ENCODE results near the gene PRKAG2.

The PRKAG2 gene

DNA sequence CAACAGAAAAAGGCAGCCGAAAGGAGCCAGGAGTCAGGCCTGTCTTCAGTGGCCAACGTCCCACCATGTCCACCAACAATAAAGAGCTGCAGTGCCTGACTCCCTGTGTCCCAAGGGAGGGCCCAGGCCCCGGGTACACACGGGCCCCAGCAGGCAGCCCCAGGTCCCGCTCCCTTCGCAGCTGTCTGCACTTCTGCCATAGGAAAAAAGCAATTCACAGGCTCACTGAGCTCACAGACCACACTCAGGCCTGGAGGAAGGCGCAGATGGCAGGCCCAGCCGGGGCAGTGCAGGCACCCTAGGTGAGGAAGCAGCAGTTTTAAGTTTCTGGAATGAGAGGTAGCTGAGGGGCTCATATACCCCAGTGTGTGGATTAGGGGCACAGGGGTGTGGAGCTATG lies 100.5 kb downstream of the PRKAG2 start:
- in situ Hi-C loops (cut with HindIII; ENCODE audit: low pct_ligation_motif_present, low pct_unique_long_range_greater_than_20kb, low sequenced_read_pairs): no loop called here
- DNase-seq: no peak

DNA sequence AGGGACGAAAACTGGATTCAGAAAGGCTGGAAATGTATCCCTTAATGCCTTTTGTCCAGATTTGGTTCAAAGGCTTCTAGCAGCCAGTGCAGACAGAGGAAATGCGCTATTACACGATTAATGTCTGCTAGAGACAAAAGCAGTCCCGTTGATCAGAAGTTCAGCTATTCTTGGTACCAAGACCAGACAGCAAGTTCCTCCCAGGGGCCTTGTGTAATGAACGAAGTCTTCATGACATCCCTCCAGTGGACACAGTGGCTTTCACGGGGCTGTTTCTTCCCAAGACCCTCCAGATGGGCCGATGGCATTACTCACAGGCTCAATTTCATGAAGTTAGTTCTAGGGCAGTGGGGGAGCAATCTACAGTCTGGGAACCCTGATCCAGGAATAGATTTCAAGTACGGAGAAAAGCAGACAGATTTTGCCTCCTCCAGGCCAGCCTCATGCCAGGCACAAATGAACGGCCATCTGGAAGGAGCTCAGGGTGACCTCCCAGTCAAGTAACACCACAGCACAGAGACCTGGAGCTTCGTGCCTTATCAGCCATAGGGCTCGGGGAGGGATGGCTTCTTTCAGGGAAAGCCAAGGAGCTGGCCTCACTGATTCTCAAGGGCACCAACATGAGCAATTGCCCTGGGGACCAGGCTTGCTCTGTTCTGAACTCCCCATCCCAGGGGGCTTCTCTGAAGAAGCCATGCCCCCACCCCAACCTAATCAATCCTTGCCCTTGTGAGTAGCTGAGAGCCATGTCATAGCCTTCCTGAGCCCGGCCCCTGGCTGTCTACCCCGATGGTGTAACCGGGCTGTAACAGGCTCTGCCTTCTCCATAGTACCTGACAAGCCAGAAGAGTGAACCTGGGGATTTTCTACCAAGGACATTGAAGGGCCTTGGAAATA lies 101.1 kb downstream of the PRKAG2 start:
- in situ Hi-C loops (cut with HindIII; ENCODE audit: low pct_ligation_motif_present, low pct_unique_long_range_greater_than_20kb, low sequenced_read_pairs): no loop called here
- DNase-seq: no peak

DNA sequence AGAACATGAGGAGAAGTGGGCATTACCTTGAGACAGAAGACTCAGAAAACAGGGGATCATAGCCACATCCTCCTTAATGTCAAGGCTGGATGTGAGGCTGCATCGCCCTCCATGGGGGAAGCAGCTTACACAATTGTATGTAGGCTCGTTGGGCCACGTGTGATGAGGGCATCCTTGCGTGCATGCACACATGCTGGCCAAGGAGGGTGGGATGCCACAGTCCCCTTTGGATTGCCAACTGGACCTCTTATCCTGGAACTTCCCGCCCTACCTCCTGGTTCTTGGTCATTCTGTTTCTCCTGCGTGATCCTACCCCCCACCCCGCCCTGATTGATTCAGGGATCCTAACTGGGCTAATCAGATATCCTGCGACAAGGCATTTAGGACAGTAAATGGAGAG lies 102.0 kb downstream of the PRKAG2 start:
- in situ Hi-C loops (cut with HindIII; ENCODE audit: low pct_ligation_motif_present, low pct_unique_long_range_greater_than_20kb, low sequenced_read_pairs): no loop called here

DNA sequence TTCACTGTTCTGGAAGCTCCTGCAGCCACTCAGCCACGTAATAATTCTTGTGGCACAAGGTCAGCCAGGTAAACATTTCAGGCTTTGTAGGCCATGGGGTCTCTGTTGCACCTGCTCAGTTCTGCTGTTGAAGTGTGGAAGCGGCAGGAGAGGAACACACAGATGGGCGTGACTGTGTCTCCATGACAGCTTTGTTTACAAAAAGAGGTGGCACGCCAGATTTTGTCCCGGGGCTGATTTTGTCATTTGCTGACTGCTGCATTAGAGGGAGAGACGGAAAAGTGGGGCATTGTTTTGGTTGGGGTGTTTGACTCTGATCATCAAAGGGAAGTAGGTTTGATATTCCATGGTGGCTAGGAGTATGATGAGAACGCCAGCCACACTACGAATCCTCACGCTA lies 103.1 kb downstream of the PRKAG2 start:
- DNase-seq: no peak
- in situ Hi-C loops (cut with HindIII; ENCODE audit: low pct_ligation_motif_present, low pct_unique_long_range_greater_than_20kb, low sequenced_read_pairs): no loop called here

More for the DNA sequence above, 102.0 kb downstream of the PRKAG2 start:
- no peak for DNase-seq

DNA sequence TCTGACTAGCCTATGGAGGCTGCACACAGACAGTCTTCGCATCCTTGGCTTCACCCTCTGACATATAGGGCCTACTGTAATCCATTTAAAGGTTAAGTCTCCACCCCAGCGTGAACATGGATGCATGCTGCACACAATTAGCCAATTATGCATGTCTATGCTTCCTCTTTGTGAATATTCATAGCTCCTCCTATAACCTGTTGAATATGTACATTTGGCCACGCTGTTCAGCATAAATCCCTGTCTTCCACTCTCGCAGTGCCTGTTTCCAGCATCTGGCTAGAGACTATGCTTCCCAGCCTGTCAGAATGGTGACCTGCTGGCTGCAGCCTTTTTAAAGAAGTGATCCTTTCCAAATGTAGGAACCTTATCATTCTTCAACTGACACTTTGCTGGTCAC lies 106.7 kb downstream of the PRKAG2 start:
- DNase-seq: no peak
- in situ Hi-C loops (cut with HindIII; ENCODE audit: low pct_ligation_motif_present, low pct_unique_long_range_greater_than_20kb, low sequenced_read_pairs): no loop called here

DNA sequence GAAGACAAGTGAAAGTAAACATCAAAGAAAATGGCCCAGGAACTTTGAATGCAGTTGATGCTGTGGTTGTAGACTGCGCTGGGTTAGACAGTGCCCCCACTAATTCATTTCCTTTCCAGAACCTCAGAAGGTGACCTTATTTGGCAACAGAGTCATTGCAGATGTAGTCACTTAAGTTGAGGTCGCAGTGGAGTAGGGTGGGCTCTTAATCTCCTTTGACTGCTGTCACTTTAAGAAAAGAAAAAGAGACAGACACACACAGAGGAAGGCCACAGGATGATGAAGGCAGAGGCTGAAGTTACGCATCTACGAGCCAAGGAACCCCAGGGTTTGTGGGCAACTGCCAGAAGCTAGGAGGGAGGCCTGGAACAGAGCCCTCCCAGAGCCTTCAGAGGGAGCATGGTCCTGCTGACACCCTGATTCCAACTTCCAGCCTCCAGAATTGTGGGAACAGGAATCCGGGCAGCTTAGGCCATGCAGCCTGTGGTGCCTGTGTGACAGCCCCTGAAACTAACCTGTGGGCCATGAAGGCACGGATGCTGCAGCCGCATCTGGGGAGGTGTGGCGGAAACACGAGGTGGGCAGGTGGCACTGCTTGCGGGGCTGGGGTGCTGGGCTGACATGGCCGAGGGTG lies 107.6 kb downstream of the PRKAG2 start:
- DNase-seq: no peak
- in situ Hi-C loops (cut with HindIII; ENCODE audit: low pct_ligation_motif_present, low pct_unique_long_range_greater_than_20kb, low sequenced_read_pairs): no loop called here

DNA sequence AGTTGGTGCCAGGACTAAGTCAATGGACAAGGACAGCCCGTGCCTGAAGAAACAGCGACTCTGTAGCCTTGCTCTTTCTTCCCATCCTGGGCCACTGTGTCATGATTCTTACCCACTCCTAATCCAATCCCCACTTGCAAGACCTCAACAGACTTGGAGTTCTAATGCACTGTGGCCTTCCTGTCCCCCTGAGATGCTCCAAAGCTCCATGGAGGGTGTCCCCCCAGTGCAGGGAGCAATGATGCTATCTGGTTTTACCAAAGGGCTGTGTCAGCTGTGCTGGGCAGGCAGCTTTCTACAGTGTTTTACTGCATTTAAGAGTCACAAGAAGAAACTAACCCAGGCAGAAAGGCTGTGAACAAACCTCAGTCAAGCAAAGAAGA lies 108.1 kb downstream of the PRKAG2 start:
- no peak for DNase-seq
- in situ Hi-C loops (cut with HindIII; ENCODE audit: low pct_ligation_motif_present, low pct_unique_long_range_greater_than_20kb, low sequenced_read_pairs): no loop called here

DNA sequence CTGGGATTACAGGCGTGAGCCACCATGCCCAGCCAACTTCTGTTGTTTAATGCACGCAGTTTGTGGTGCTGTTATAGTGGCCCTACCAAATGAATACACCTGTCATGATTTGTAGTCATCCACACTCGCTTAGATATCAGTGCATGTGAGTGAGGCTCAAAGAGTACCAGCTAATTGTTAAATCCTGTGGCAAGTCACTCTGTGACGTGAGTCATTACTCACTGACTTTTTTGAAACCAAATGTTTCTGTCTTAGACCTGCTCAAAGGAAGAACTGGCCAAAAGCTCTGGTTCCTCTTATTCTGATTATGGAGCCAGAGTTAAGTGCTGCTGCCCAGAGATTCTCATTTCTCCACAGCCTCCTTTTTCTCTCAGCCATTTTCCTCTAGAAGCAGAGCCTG lies 109.4 kb downstream of the PRKAG2 start:
- DNase-seq: no peak
- in situ Hi-C loops (cut with HindIII; ENCODE audit: low pct_ligation_motif_present, low pct_unique_long_range_greater_than_20kb, low sequenced_read_pairs): no loop called here

DNA sequence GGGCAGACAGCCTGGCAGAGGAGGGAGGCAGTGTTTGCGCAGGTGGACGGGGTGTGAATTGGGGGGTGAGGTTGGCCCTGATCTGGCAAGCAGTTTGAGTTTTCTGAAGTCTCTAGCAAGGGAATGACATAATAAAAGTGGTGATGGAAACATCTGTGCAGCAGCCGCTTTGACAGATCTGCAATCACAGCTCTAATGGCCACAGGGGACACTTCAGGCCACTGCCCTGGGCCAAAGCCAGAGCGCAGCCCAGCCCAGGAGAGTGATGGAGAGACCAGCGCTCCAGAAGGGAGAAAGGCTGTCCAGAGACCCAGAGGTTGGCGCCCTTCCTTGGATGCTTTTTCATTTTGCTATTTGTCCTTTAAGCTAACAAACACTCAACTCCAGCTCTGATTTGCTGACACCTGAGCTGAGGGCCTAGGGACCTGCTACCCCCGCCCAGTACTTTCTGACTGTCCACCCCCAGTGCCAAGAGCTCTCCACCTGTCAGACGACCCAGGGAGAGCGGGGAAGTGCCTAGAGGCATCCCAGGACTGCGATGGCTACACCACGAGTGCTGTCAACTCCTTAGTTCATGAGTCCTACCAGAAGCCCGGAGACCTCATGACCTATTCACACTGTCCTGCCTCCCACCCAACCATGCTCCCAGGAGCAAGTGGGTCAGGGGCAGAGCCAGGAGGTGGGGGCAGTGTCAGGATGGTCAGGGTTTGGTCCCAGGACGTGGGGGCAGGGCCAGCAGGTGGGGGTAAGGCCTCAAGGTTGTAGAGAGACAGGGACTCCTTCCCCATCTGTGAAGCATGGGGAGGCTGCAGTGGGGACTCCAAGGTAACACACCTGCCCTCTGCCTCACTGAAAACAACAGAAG lies 112.6 kb downstream of the PRKAG2 start:
- in situ Hi-C loops (cut with HindIII; ENCODE audit: low pct_ligation_motif_present, low pct_unique_long_range_greater_than_20kb, low sequenced_read_pairs): no loop called here
- DNase-seq: no peak

DNA sequence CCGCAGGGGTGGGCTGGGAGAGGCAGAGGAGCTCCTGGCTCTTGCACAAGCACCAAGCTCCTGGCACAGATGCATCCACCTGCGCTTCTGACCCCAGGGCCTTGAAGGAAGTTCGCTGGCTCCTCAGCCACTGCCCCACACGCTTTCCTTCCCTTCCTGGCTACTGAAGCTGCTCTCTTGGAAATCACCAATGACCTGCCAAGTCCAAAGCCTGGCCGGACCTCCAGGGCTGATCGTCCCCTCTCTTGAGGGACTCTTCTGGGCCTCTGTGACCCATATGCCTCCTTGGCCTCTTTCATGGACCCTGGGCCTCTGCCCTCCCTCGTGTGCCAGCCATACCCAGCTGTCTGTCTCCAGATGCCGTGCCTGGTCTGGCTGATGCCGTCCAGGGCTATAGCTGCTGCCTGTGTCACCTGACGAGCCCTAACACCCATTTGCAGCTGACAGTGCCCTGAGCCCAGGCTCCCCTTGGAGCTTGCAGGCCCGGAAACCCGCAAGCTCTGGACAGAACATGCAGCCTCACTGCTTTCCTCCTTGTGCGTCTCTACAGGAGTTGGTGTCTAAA lies 113.4 kb downstream of the PRKAG2 start:
- DNase-seq: no peak
- in situ Hi-C loops (cut with HindIII; ENCODE audit: low pct_ligation_motif_present, low pct_unique_long_range_greater_than_20kb, low sequenced_read_pairs): no loop called here

DNA sequence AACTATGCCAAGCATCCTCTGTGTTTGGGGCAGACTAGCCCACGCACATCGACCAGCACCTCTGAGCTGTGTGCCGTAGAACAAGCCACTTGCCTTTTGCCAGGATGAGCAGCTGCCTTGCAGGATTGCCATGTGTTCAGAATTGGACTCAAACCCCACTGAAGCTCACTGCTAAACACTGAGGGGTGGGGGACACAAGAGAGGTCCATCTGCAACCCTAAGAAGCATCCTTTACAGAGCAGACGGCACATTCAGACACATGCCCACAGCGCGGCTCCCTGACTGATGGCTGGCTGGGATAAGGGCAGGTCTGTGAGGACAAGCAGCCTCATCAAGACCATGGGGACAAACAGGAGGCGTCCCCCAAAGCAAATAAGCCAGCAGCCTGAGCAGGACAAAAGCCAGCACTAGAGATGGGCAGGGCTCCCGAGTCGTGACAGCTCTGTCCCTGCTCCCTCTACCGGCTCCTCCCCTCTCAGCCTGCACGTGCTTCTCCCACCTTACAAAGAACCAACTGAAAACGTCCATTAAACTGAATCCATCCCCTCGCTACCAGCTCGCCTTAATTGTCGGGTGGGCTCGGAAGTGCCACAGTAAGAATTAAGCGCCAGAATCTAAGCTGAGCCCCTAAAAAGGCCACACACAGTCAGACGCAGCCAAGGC lies 114.2 kb downstream of the PRKAG2 start:
- in situ Hi-C loops (cut with HindIII; ENCODE audit: low pct_ligation_motif_present, low pct_unique_long_range_greater_than_20kb, low sequenced_read_pairs): no loop called here
- DNase-seq: no peak

DNA sequence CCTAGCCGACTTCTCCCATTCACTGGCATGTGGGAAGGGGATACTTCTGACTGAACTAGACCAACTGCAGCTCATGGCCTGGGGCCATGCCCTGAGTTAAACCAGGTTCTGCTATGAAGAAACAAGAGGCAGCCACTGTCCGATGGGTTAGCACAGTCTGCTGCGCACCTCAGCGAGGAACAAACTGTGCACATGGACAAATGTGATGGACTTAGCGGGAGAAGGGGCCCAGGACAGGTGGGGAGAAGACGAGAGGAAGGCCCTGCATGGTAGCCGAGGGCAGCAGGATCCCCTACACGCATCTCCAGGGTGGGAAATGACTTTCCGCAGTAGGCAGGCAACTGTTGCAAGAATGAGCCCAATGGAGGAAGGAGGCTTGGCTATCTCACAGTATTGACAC lies 115.0 kb downstream of the PRKAG2 start:
- no peak for DNase-seq
- in situ Hi-C loops (cut with HindIII; ENCODE audit: low pct_ligation_motif_present, low pct_unique_long_range_greater_than_20kb, low sequenced_read_pairs): no loop called here

DNA sequence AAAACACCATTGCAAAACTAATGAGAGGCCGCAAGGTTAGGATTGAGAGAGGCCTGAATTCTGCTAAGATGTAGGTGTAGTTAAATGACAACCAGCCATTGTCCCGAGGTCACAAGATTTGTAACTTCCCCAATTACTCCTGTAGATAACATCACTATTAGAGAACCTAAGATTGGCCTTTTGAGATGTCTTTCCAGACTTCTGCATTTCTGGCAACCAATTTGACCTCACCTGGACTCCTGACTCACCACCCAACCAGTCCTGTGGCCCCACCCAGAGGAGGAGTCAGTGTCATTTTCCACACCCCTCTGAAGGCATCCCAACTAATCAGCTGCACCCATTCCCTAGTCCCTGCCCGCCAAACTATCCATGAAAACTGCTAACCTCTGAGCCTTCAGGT lies 115.7 kb downstream of the PRKAG2 start:
- in situ Hi-C loops (cut with HindIII; ENCODE audit: low pct_ligation_motif_present, low pct_unique_long_range_greater_than_20kb, low sequenced_read_pairs): no loop called here
- no peak for DNase-seq

DNA sequence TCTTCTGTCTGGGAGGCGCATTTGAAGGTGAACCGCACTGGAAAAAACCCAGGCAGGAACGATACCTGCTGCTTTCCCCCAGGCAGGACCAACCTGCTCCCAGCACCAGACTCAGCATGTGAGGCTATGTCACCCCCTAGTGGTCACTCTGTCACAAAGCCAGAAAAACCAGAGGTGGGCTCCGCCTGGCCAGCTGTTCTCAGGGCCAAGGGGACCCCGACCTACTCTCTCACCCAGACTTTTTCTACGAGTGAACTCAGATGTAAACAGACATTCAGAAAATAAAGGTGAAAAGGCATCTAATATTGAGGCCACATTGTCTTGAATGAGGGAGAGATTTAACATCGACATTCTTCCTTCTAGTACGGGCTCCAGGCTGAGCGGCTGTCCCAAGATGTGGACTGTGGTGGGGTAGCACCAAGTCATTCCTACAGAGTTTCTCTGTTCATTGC lies 117.3 kb downstream of the PRKAG2 start:
- peak; percentile 80 for DNase-seq
- in situ Hi-C loops (cut with HindIII; ENCODE audit: low pct_ligation_motif_present, low pct_unique_long_range_greater_than_20kb, low sequenced_read_pairs): no loop called here

DNA sequence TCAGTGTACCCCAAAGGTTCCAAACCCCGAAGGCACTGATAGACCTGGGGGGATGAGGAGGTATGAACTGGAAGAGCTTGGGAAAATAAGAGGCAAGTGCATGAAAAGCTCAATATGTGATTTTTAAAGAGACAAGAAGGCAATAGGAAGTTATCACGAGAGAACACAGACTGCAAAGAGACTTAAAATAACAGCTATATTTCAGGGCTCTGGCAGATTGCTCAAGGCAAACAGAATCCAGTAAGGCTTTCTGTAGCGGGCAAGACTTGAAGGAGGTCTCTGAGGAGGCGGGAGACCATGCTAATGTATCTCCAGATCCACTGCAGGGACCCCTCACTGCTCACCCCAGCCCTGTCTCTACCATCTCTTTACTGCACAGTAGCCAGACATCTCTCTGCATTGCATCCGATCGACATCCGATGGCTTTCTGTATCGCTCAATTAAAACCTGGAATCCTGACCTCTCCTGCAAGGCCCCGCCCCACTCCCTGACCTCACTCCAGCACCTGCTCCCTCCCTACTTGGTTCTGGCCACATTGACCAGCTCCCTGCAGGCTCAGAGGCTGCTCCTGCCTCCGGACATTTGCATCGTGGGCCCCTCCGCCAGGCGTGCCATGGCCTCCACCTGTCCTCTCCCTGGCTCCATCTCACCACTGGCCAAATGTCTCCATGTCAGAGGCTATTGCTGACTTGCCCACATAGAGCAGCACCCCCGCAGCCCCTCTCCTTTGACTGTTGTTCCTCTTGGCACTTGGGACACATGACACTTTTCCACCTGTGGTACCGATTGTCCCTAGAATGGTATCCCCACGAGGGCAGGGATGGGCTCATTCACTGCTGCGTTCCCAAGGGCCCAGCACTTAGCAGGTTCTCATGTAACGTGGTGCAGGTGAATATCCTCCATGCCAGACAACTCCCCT lies 118.0 kb downstream of the PRKAG2 start:
- DNase-seq: no peak
- in situ Hi-C loops (cut with HindIII; ENCODE audit: low pct_ligation_motif_present, low pct_unique_long_range_greater_than_20kb, low sequenced_read_pairs): no loop called here

DNA sequence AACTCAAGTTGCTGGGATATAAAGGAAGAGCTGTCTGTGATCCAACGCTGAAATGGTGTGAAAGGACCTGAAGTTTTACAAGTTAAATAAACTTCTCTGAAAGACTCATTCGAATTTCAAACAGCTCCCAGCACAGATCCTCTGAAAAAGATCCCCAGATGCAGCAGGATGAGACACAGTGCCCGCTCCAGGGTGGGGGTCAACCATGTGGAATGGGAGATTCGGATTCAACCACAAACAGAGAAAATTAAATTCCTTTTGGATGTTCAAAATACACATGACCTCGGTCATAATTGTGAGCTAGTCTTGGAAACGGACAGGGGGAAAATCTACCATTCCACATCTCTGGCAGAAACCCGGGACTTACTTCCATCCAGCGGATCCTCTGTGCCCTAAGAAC lies 119.6 kb downstream of the PRKAG2 start:
- in situ Hi-C loops (cut with HindIII; ENCODE audit: low pct_ligation_motif_present, low pct_unique_long_range_greater_than_20kb, low sequenced_read_pairs): no loop called here
- no peak for DNase-seq

DNA sequence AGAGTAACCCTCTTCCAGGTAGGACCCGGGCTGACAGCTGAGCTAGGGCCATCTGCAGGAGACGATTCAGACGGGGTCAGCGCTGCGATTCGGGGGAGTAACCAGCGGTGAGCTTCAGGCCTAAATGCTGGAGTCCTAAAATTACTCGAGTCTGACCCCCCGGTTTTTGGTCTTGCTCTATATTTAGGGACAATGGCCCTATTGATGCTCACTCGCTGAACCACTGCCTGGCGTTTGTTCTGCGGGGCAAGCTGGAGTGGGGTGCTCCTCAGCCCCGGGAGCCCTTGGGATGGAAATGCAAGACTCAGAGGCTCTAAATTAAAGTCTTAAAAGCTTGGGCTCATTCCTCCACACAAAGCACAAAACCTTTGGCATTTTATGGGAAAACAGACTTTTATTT lies 120.0 kb downstream of the PRKAG2 start:
- in situ Hi-C loops (cut with HindIII; ENCODE audit: low pct_ligation_motif_present, low pct_unique_long_range_greater_than_20kb, low sequenced_read_pairs): no loop called here
- DNase-seq: no peak
